K562 (cell line): ENCODE measurements around the gene OARD1. TPM values are rescaled to one million over a fixed set of nuclear protein-coding genes. Genes with fewer than 3 reads are reported as not detected.

ENCODE experiments used
- FOS ChIP-seq: IDR thresholded peaks from 3 replicates; pipeline ENCODE4 v1.6.1; 2011; ENCODE audit not compliant: insufficient read length; ENCODE audit errors: extremely low read depth
- FOXP1 ChIP-seq: sonication (generic); formaldehyde crosslinking; IDR thresholded peaks from 2 replicates; pipeline ENCODE4 v1.8.0; 2022; ENCODE audit warnings: mild to moderate bottlenecking, missing genetic modification reagents
- JUNB ChIP-seq: fragments of 450-650 bp; formaldehyde crosslinking; conservative IDR thresholded peaks from 2 replicates; pipeline ENCODE4 v1.4.0; 2020; ENCODE audit warnings: mild to moderate bottlenecking
- KAT7 ChIP-seq: sonication (generic); formaldehyde crosslinking; IDR thresholded peaks from 2 replicates; pipeline ENCODE4 v1.8.0; 2022; ENCODE audit warnings: missing genetic modification reagents, mild to moderate bottlenecking, borderline replicate concordance
- KDM1A ChIP-seq, 2 experiments: fragments of 450-650 bp; IDR thresholded peaks; 2 replicates each; pipeline ENCODE4 v1.6.1; 2016; ENCODE audit warnings: mild to moderate bottlenecking in 2 of 2
- PPARD ChIP-seq: fragments of 250-450 bp; sonication (Bioruptor Pico); IDR thresholded peaks from 2 replicates; pipeline ENCODE4 v1.8.0; 2022; ENCODE audit warnings: inconsistent platforms, mild to moderate bottlenecking, moderate library complexity
- SAFB ChIP-seq: fragments of 200-400 bp; formaldehyde crosslinking; IDR thresholded peaks from 2 replicates; pipeline ENCODE4 v1.6.1; 2017; ENCODE audit warnings: low read depth, low read length, borderline replicate concordance
- SPI1 ChIP-seq: IDR thresholded peaks from 2 replicates; pipeline ENCODE4 v1.6.1; 2011; ENCODE audit warnings: low read depth, low read length, control low read depth, borderline replicate concordance
- ZBTB17 ChIP-seq: fragments of 450-650 bp; formaldehyde crosslinking; IDR thresholded peaks from 2 replicates; pipeline ENCODE4 v1.4.0; 2020; ENCODE audit warnings: mild to moderate bottlenecking
- ZNF668 ChIP-seq: fragments of 250-450 bp; sonication (Bioruptor Pico); IDR thresholded peaks from 2 replicates; pipeline ENCODE4 v1.8.0; 2022; ENCODE audit warnings: mild to moderate bottlenecking, inconsistent platforms
- polyA plus RNA-seq, 8 experiments: library from polyadenylated mRNA; depleted of rRNA in 4 of 8; stranded (reverse) in 5 of 8; unstranded in 3 of 8; fragments of >200 nt; fragmentation: Nextera tagmentation in 2 of 8; fragmentation: Illumina TruSeq in 1 of 8; extraction: Ambion mirVana in 2 of 8; extraction: Trizol in 1 of 8; gene quantifications; 2 replicates each; pipeline versions ENCODE4 v1.2.1 to v1.2.3, GENCODE V29; 2011 to 2014; ENCODE audit warnings: inconsistent platforms in 1 of 8, missing spikeins in 1 of 8
- total RNA-seq, 7 experiments: library from RNA; depleted of rRNA in 6 of 7; stranded (reverse); fragments of >200 nt in 6 of 7; fragmentation: Illumina TruSeq in 2 of 7; extraction: Trizol in 2 of 7; gene quantifications; 2 replicates each; pipeline versions ENCODE4 v1.2.1 to v1.2.3, GENCODE V29; 2011 to 2021; ENCODE audit warnings: low replicate concordance in 1 of 7
- TF ChIP-seq, protein P1 (sequence below): fragments of 450-650 bp; IDR thresholded peaks from 2 replicates; pipeline ENCODE4 v1.6.1; 2016; ENCODE audit warnings: mild to moderate bottlenecking, moderate library complexity
- TF ChIP-seq, protein P2 (sequence below): fragments of 450-650 bp; IDR thresholded peaks from 2 replicates; pipeline ENCODE4 v1.6.1; 2017; ENCODE audit warnings: antibody characterized with exemption, mild to moderate bottlenecking

OARD1 gene
- total and polyA plus RNA-seq, 9 of the 15 experiments (the other 6 are each of a cell fraction or from before 2014, with no cell fraction given): 43.4 to 88.3 (median 61.1) TPM

DNA sequence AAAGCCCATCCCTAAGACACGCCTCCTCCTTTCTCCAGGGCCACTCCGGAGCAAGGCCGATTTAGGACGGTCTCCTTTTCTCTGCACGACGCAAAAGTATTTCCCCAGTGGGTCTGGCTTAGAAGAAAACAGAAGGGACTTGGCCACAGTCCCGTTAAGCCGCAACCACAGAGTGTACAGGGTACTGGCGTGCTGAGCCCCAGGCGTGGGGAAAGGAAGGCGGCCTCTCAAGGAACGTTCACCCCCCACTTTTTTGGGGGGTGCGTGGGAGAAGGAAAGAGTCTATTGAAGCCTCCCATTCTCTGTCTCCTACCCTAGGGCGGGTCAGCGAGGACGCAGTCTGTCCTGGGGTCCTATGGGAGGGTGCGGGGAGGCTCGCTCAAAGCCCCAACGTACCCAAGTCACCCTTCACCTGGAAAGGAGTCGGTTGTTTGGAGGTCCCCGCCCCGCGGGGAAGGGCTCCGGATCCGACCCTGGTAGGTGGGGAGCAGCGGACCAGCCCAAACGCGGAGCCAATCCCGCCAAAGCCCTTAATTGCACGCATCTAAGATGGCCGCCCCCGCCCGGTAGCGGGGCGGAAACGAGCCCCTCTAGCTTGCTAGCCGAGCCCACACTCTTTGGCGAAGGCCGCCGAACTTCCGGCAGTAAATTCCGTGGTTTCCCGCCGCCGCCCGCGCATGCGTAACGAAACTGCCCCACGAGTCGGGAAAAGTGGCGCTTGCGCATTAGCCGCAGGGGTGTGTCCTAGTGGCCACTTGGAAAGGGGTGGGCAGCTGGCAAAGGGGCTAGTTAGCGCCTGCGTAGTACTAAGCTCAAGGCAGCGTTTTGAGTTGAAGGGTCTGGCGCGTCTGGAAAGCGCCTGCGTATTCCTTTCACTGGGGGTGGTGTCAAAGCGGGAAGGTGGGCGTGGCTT lies at the start of gene OARD1 (continued):
- TF ChIP-seq, protein P1, sequence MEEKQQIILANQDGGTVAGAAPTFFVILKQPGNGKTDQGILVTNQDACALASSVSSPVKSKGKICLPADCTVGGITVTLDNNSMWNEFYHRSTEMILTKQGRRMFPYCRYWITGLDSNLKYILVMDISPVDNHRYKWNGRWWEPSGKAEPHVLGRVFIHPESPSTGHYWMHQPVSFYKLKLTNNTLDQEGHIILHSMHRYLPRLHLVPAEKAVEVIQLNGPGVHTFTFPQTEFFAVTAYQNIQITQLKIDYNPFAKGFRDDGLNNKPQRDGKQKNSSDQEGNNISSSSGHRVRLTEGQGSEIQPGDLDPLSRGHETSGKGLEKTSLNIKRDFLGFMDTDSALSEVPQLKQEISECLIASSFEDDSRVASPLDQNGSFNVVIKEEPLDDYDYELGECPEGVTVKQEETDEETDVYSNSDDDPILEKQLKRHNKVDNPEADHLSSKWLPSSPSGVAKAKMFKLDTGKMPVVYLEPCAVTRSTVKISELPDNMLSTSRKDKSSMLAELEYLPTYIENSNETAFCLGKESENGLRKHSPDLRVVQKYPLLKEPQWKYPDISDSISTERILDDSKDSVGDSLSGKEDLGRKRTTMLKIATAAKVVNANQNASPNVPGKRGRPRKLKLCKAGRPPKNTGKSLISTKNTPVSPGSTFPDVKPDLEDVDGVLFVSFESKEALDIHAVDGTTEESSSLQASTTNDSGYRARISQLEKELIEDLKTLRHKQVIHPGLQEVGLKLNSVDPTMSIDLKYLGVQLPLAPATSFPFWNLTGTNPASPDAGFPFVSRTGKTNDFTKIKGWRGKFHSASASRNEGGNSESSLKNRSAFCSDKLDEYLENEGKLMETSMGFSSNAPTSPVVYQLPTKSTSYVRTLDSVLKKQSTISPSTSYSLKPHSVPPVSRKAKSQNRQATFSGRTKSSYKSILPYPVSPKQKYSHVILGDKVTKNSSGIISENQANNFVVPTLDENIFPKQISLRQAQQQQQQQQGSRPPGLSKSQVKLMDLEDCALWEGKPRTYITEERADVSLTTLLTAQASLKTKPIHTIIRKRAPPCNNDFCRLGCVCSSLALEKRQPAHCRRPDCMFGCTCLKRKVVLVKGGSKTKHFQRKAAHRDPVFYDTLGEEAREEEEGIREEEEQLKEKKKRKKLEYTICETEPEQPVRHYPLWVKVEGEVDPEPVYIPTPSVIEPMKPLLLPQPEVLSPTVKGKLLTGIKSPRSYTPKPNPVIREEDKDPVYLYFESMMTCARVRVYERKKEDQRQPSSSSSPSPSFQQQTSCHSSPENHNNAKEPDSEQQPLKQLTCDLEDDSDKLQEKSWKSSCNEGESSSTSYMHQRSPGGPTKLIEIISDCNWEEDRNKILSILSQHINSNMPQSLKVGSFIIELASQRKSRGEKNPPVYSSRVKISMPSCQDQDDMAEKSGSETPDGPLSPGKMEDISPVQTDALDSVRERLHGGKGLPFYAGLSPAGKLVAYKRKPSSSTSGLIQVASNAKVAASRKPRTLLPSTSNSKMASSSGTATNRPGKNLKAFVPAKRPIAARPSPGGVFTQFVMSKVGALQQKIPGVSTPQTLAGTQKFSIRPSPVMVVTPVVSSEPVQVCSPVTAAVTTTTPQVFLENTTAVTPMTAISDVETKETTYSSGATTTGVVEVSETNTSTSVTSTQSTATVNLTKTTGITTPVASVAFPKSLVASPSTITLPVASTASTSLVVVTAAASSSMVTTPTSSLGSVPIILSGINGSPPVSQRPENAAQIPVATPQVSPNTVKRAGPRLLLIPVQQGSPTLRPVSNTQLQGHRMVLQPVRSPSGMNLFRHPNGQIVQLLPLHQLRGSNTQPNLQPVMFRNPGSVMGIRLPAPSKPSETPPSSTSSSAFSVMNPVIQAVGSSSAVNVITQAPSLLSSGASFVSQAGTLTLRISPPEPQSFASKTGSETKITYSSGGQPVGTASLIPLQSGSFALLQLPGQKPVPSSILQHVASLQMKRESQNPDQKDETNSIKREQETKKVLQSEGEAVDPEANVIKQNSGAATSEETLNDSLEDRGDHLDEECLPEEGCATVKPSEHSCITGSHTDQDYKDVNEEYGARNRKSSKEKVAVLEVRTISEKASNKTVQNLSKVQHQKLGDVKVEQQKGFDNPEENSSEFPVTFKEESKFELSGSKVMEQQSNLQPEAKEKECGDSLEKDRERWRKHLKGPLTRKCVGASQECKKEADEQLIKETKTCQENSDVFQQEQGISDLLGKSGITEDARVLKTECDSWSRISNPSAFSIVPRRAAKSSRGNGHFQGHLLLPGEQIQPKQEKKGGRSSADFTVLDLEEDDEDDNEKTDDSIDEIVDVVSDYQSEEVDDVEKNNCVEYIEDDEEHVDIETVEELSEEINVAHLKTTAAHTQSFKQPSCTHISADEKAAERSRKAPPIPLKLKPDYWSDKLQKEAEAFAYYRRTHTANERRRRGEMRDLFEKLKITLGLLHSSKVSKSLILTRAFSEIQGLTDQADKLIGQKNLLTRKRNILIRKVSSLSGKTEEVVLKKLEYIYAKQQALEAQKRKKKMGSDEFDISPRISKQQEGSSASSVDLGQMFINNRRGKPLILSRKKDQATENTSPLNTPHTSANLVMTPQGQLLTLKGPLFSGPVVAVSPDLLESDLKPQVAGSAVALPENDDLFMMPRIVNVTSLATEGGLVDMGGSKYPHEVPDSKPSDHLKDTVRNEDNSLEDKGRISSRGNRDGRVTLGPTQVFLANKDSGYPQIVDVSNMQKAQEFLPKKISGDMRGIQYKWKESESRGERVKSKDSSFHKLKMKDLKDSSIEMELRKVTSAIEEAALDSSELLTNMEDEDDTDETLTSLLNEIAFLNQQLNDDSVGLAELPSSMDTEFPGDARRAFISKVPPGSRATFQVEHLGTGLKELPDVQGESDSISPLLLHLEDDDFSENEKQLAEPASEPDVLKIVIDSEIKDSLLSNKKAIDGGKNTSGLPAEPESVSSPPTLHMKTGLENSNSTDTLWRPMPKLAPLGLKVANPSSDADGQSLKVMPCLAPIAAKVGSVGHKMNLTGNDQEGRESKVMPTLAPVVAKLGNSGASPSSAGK: no peak
- no peak for TF ChIP-seq SPI1
- TF ChIP-seq FOS: no peak
- TF ChIP-seq, protein P2, sequence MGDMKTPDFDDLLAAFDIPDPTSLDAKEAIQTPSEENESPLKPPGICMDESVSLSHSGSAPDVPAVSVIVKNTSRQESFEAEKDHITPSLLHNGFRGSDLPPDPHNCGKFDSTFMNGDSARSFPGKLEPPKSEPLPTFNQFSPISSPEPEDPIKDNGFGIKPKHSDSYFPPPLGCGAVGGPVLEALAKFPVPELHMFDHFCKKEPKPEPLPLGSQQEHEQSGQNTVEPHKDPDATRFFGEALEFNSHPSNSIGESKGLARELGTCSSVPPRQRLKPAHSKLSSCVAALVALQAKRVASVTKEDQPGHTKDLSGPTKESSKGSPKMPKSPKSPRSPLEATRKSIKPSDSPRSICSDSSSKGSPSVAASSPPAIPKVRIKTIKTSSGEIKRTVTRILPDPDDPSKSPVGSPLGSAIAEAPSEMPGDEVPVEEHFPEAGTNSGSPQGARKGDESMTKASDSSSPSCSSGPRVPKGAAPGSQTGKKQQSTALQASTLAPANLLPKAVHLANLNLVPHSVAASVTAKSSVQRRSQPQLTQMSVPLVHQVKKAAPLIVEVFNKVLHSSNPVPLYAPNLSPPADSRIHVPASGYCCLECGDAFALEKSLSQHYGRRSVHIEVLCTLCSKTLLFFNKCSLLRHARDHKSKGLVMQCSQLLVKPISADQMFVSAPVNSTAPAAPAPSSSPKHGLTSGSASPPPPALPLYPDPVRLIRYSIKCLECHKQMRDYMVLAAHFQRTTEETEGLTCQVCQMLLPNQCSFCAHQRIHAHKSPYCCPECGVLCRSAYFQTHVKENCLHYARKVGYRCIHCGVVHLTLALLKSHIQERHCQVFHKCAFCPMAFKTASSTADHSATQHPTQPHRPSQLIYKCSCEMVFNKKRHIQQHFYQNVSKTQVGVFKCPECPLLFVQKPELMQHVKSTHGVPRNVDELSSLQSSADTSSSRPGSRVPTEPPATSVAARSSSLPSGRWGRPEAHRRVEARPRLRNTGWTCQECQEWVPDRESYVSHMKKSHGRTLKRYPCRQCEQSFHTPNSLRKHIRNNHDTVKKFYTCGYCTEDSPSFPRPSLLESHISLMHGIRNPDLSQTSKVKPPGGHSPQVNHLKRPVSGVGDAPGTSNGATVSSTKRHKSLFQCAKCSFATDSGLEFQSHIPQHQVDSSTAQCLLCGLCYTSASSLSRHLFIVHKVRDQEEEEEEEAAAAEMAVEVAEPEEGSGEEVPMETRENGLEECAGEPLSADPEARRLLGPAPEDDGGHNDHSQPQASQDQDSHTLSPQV: no peak
- TF ChIP-seq KDM1A (IDR thresholded peaks at IDR 0.05): no peak
- TF ChIP-seq ZBTB17 (CRISPR knock-in tag): 0 out of 2 replicates have a peak, but pooled peaks have one; percentile 55
- TF ChIP-seq SAFB: no peak
- TF ChIP-seq ZNF668 (CRISPR knock-in tag): peak; percentile 56; the same call in 1 of the 2 replicates
- TF ChIP-seq FOXP1: peak; percentile 87; the same call in 1 of the 2 replicates
- no peak for TF ChIP-seq PPARD
- peak; percentile 93; the same call in 1 of the 2 replicates for TF ChIP-seq KAT7
- no peak for TF ChIP-seq JUNB (CRISPR knock-in tag)
